ENCODE measurements around the gene CAPN8. TPM values are rescaled to one million over a fixed set of nuclear protein-coding genes. Genes with fewer than 3 reads are reported as not detected.

Gene CAPN8
- total RNA-seq, 1 donor from 2014 or later = not detected

- TF ChIP-seq, protein P1, sequence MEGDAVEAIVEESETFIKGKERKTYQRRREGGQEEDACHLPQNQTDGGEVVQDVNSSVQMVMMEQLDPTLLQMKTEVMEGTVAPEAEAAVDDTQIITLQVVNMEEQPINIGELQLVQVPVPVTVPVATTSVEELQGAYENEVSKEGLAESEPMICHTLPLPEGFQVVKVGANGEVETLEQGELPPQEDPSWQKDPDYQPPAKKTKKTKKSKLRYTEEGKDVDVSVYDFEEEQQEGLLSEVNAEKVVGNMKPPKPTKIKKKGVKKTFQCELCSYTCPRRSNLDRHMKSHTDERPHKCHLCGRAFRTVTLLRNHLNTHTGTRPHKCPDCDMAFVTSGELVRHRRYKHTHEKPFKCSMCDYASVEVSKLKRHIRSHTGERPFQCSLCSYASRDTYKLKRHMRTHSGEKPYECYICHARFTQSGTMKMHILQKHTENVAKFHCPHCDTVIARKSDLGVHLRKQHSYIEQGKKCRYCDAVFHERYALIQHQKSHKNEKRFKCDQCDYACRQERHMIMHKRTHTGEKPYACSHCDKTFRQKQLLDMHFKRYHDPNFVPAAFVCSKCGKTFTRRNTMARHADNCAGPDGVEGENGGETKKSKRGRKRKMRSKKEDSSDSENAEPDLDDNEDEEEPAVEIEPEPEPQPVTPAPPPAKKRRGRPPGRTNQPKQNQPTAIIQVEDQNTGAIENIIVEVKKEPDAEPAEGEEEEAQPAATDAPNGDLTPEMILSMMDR (IDR thresholded peaks at IDR 0.05; ENCODE audit: insufficient read depth, low read length, poor library complexity, severe bottlenecking) = no peak
- no peak for DNase-seq (ENCODE audit: low read depth)
- Histone ChIP-seq H3K4me3 (ENCODE audit: low read depth, low read length) (no peak overlapping the region), H3K27me3 (ENCODE audit: control insufficient read depth, insufficient read depth, low read length) (peaks cover 8% of the 10 kb centered on the region), H3K36me3 (ENCODE audit: control insufficient read depth, insufficient read depth, low read length) (no peaks in the 10 kb centered on the region)
These were observed 120.2 kb downstream of the CAPN8 start for GRCh38 chr1:223545343-223545742.

- Histone ChIP-seq H3K27me3 (ENCODE audit: control insufficient read depth, insufficient read depth, low read length) (peaks cover 20% of the 10 kb centered on the region), H3K4me3 (ENCODE audit: low read depth, low read length) (no peak overlapping the region)
These were observed 121.9 kb downstream of the CAPN8 start for GRCh38 chr1:223543560-223543959.

DNA sequence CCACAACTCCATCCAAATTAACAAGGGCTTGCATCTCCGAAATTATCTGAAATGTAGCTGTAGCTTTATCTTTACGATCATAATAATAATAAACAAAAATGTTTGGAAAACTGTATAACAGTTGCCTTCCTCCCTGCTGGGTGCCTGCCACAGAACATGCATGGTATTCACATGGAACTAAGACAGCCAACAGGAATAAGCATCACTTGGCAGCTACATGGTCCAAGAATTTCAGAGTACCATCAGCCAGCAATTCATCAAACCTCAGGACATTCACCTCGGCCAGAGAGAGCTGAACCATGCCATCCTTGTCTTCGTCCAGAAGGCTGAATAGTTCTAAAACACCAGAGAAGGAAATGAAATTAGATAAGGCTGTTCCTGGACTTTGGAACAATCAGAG lies 122.7 kb downstream of the CAPN8 start:
- TF ChIP-seq, protein P1 (IDR thresholded peaks at IDR 0.05; ENCODE audit: insufficient read depth, low read length, poor library complexity, severe bottlenecking) = no peak
- Histone ChIP-seq H3K4me3 (ENCODE audit: low read depth, low read length) (no peak overlapping the region), H3K36me3 (ENCODE audit: control insufficient read depth, insufficient read depth, low read length) (no peaks in the 10 kb centered on the region), H3K27me3 (ENCODE audit: control insufficient read depth, insufficient read depth, low read length) (peaks cover 20% of the 10 kb centered on the region)
- no peak for DNase-seq (ENCODE audit: low read depth)

More at GRCh38 chr1:223543560-223543959, 121.9 kb downstream of the CAPN8 start:
- H3K36me3 ChIP-seq (ENCODE audit: control insufficient read depth, insufficient read depth, low read length) = no peaks in the 10 kb centered on the region
- DNase-seq (ENCODE audit: low read depth) = no peak
- TF ChIP-seq, protein P1 (IDR thresholded peaks at IDR 0.05; ENCODE audit: insufficient read depth, low read length, poor library complexity, severe bottlenecking) = no peak

GRCh38 chr1:223540485-223541106 lies 124.9 kb downstream of the CAPN8 start:
- TF ChIP-seq, protein P1 (IDR thresholded peaks at IDR 0.05; ENCODE audit: insufficient read depth, low read length, poor library complexity, severe bottlenecking) = no peak
- Histone ChIP-seq H3K4me3 (ENCODE audit: low read depth, low read length) (no peak overlapping the region), H3K36me3 (ENCODE audit: control insufficient read depth, insufficient read depth, low read length) (no peaks in the 10 kb centered on the region), H3K27me3 (ENCODE audit: control insufficient read depth, insufficient read depth, low read length) (peaks cover 20% of the 10 kb centered on the region)
- DNase-seq (ENCODE audit: low read depth) = no peak

DNA sequence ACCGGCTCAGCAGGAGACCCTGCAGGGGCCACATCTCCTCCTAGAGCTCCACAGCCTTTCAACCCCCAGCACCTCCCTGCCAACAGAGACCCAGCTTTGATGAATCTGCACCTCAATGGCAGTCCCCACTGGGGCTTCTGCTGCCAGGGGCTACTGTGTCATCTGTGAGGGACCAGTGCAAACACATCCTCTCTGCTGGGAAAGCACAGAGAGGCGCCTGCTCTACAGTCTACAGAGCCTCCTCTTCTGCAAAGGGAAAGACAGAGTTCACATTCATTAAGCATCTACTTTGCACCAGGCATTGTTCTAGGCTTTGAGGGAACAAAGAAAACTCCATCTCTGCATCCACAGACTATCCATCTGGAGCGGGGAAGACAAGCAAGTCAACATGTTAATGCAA lies 125.8 kb downstream of the CAPN8 start:
- no peak overlapping the region for H3K4me3 ChIP-seq (ENCODE audit: low read depth, low read length)
- H3K27me3 ChIP-seq (ENCODE audit: control insufficient read depth, insufficient read depth, low read length) = peaks cover 20% of the 10 kb centered on the region
- no peaks in the 10 kb centered on the region for H3K36me3 ChIP-seq (ENCODE audit: control insufficient read depth, insufficient read depth, low read length)
- no peak for DNase-seq (ENCODE audit: low read depth)
- TF ChIP-seq, protein P1 (IDR thresholded peaks at IDR 0.05; ENCODE audit: insufficient read depth, low read length, poor library complexity, severe bottlenecking) = no peak

- H3K4me3 ChIP-seq (ENCODE audit: low read depth, low read length) = no peak overlapping the region
- TF ChIP-seq, protein P1 (IDR thresholded peaks at IDR 0.05; ENCODE audit: insufficient read depth, low read length, poor library complexity, severe bottlenecking) = no peak
- peaks cover 21% of the 10 kb centered on the region for H3K27me3 ChIP-seq (ENCODE audit: control insufficient read depth, insufficient read depth, low read length)
- no peaks in the 10 kb centered on the region for H3K36me3 ChIP-seq (ENCODE audit: control insufficient read depth, insufficient read depth, low read length)
- no peak for DNase-seq (ENCODE audit: low read depth)
These were observed 126.5 kb downstream of the CAPN8 start for GRCh38 chr1:223538981-223539380.

Measured in kidney epithelial cell (primary cell).